ENCODE results near the gene C14orf93. TPM values are rescaled to one million over a fixed set of nuclear protein-coding genes. Genes with fewer than 3 reads are reported as not detected.
A peak's percentile ranks its signal among the peaks of the same experiment; 100 is the strongest.

Gene C14orf93
- total and polyA plus RNA-seq, 9 of the 15 experiments (the other 6 are each of a cell fraction or from before 2014, with no cell fraction given) = 2.2 to 22.4 (median 16.1) TPM

DNA sequence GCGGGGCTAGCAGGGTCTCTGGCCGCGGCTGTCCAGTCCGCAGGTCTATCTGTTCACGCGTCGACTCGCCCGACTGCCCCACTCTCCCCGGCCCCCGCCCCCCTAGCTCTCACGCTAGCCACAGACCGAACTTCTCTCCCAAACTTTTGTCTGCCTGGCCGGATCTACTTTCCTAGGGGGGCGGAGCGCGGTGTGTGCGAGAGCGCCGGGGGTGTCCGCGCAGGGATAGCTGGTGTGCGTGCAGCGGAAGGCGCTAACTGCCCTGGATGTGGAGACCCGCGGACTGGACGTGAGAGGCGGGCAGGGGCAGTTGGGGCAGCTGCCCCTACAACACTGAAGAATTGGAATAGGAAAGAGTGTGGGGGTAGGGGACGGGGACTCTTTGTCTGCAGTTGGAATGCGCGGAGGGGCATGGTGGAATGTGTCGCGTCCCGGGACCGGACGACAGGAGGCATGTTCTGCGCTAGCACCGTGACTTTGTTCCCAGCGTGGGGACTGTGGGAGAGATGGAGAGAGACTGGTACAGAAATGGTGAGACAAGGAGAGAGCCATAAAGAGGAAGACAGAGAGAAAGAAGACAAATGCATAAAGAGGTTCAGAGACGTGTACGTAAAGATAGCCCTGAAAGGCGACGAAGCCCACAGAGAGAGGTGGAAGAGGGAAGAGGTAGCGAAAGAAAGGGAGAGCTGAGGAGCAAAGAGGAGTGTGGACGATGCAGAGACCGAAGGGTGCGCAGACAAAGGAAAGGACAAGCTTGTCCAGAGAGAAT, 27.3 kb downstream of the C14orf93 start, which contains the start of gene AJUBA (continued):
- 0 out of 2 replicates have a peak, but pooled peaks have one; percentile 35 for TF ChIP-seq THAP12 (CRISPR knock-in tag; IDR thresholded peaks at IDR 0.05)
- TF ChIP-seq, protein P1, sequence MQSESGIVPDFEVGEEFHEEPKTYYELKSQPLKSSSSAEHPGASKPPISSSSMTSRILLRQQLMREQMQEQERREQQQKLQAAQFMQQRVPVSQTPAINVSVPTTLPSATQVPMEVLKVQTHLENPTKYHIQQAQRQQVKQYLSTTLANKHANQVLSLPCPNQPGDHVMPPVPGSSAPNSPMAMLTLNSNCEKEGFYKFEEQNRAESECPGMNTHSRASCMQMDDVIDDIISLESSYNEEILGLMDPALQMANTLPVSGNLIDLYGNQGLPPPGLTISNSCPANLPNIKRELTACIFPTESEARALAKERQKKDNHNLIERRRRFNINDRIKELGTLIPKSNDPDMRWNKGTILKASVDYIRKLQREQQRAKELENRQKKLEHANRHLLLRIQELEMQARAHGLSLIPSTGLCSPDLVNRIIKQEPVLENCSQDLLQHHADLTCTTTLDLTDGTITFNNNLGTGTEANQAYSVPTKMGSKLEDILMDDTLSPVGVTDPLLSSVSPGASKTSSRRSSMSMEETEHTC (IDR thresholded peaks at IDR 0.05) = peak; percentile 26; the same call in 1 of the 2 replicates
- no peak for TF ChIP-seq KDM5B (IDR thresholded peaks at IDR 0.05; ENCODE audit: insufficient replicate concordance, low read depth, low read length)
- no peak for TF ChIP-seq FOS (IDR thresholded peaks at IDR 0.05; ENCODE audit: extremely low read depth, insufficient read length)
- TF ChIP-seq HDAC1 (IDR thresholded peaks at IDR 0.05) = peak; percentile 94 to 99; a peak in 3 of 4 replicates
- TF ChIP-seq, protein P2, sequence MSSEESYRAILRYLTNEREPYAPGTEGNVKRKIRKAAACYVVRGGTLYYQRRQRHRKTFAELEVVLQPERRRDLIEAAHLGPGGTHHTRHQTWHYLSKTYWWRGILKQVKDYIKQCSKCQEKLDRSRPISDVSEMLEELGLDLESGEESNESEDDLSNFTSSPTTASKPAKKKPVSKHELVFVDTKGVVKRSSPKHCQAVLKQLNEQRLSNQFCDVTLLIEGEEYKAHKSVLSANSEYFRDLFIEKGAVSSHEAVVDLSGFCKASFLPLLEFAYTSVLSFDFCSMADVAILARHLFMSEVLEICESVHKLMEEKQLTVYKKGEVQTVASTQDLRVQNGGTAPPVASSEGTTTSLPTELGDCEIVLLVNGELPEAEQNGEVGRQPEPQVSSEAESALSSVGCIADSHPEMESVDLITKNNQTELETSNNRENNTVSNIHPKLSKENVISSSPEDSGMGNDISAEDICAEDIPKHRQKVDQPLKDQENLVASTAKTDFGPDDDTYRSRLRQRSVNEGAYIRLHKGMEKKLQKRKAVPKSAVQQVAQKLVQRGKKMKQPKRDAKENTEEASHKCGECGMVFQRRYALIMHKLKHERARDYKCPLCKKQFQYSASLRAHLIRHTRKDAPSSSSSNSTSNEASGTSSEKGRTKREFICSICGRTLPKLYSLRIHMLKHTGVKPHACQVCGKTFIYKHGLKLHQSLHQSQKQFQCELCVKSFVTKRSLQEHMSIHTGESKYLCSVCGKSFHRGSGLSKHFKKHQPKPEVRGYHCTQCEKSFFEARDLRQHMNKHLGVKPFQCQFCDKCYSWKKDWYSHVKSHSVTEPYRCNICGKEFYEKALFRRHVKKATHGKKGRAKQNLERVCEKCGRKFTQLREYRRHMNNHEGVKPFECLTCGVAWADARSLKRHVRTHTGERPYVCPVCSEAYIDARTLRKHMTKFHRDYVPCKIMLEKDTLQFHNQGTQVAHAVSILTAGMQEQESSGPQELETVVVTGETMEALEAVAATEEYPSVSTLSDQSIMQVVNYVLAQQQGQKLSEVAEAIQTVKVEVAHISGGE (CRISPR knock-in tag; IDR thresholded peaks at IDR 0.05) = 0 out of 6 replicates have a peak, but pooled peaks of 1 of the 3 experiments have one; percentile 43
- no peak for TF ChIP-seq ILK (tag; IDR thresholded peaks at IDR 0.05; ENCODE audit: borderline replicate concordance, low read depth)
- peak; percentile 1 for TF ChIP-seq NCOA6 (IDR thresholded peaks at IDR 0.05)
- peak; percentile 59 for TF ChIP-seq SMARCA4 (IDR thresholded peaks at IDR 0.05)
- TF ChIP-seq JUN (IDR thresholded peaks at IDR 0.05; ENCODE audit: borderline replicate concordance, low read depth, low read length) = peak; percentile 29; the same call in 1 of the 2 replicates
- 0 out of 2 replicates have a peak, but pooled peaks have one; percentile 34 for TF ChIP-seq JUN (CRISPR knock-in tag; IDR thresholded peaks at IDR 0.05; ENCODE audit: borderline replicate concordance)
- peak; percentile 77 for TF ChIP-seq DIDO1 (tag; IDR thresholded peaks at IDR 0.05; ENCODE audit: low read depth)
- TF ChIP-seq IFI16 (CRISPR knock-in tag; IDR thresholded peaks at IDR 0.05) = no peak
- peak; percentile 86 for TF ChIP-seq PCBP1 (IDR thresholded peaks at IDR 0.05; ENCODE audit: low read depth, low read length, poor library complexity, severe bottlenecking)
- 0 out of 2 replicates have a peak, but pooled peaks have one; percentile 17 for TF ChIP-seq ZC3H8 (IDR thresholded peaks at IDR 0.05)
- TF ChIP-seq ARHGAP35 (IDR thresholded peaks at IDR 0.05; ENCODE audit: partially characterized antibody) = peak; percentile 56
- TF ChIP-seq ZNF224 (CRISPR knock-in tag; IDR thresholded peaks at IDR 0.05) = no peak
- TF ChIP-seq MECOM (CRISPR knock-in tag; IDR thresholded peaks at IDR 0.05) = 0 out of 2 replicates have a peak, but pooled peaks have one; percentile 22
